HEK293T (cell line): ENCODE measurements around the gene SGPL1.

Source experiments
- CTCF ChIA-PET: fragments of 350-600 bp; formaldehyde crosslinking; extraction: SDS; loops from one replicate; lab custom pipeline; 2021; ENCODE audit warnings: antibody characterized with exemption, inconsistent platforms; lab: Yijun Ruan, JAX
- POLR2A ChIA-PET: fragments of 350-600 bp; formaldehyde crosslinking; extraction: SDS; loops from one replicate; lab custom pipeline; 2020; ENCODE audit warnings: antibody characterized with exemption, inconsistent platforms; lab: Yijun Ruan, JAX
- DNase-seq: peaks from one replicate; pipeline ENCODE4 v3.0.0; 2012; ENCODE audit warnings: mixed read lengths; ENCODE audit errors: extremely low spot score
- ARNT ChIP-seq: fragments of 450-650 bp; IDR thresholded peaks from 2 replicates; pipeline ENCODE4 v1.6.1; 2017; ENCODE audit warnings: mild to moderate bottlenecking
- BHLHE40 ChIP-seq: fragments of 450-650 bp; IDR thresholded peaks from 2 replicates; pipeline ENCODE4 v1.6.1; 2016; ENCODE audit warnings: mild to moderate bottlenecking, moderate library complexity, borderline replicate concordance
- CTBP1 ChIP-seq: fragments of 450-650 bp; IDR thresholded peaks from 2 replicates; pipeline ENCODE4 v1.6.1; 2016; ENCODE audit warnings: borderline replicate concordance
- ELF4 ChIP-seq: fragments of 450-650 bp; IDR thresholded peaks from 2 replicates; pipeline ENCODE4 v1.6.1; 2017; ENCODE audit warnings: antibody characterized with exemption
- FOXA1 ChIP-seq: fragments of 450-650 bp; IDR thresholded peaks from 2 replicates; pipeline ENCODE4 v1.6.1; 2016; ENCODE audit warnings: mild to moderate bottlenecking
- FOXK2 ChIP-seq: fragments of 450-650 bp; IDR thresholded peaks from 2 replicates; pipeline ENCODE4 v1.6.1; 2016; ENCODE audit warnings: mild to moderate bottlenecking
- FOXM1 ChIP-seq: fragments of 450-650 bp; IDR thresholded peaks from 2 replicates; pipeline ENCODE4 v1.6.1; 2017; ENCODE audit warnings: mild to moderate bottlenecking, borderline replicate concordance
- HDGF ChIP-seq: fragments of 450-650 bp; IDR thresholded peaks from 2 replicates; pipeline ENCODE4 v1.6.1; 2017; ENCODE audit warnings: antibody characterized with exemption, borderline replicate concordance
- L3MBTL2 ChIP-seq: fragments of 450-650 bp; conservative IDR thresholded peaks from 2 replicates; pipeline ENCODE4 v1.6.1; 2016; ENCODE audit warnings: mild to moderate bottlenecking
- LEF1 ChIP-seq: fragments of 450-650 bp; IDR thresholded peaks from 2 replicates; pipeline ENCODE4 v1.6.1; 2017; ENCODE audit warnings: mild to moderate bottlenecking, borderline replicate concordance
- NFRKB ChIP-seq: fragments of 450-650 bp; IDR thresholded peaks from 2 replicates; pipeline ENCODE4 v1.6.1; 2016; ENCODE audit warnings: mild to moderate bottlenecking, moderate library complexity
- SP1 ChIP-seq: fragments of 450-650 bp; IDR thresholded peaks from 2 replicates; pipeline ENCODE4 v1.6.1; 2017
- SUZ12 ChIP-seq: fragments of 450-650 bp; IDR thresholded peaks from 2 replicates; pipeline ENCODE4 v1.6.1; 2016; ENCODE audit warnings: mild to moderate bottlenecking
- TARDBP ChIP-seq: fragments of 450-650 bp; IDR thresholded peaks from 2 replicates; pipeline ENCODE4 v1.6.1; 2016
- ZNF384 ChIP-seq: fragments of 450-650 bp; IDR thresholded peaks from 2 replicates; pipeline ENCODE4 v1.6.1; 2016
- TF ChIP-seq, protein P1 (sequence below): fragments of 450-650 bp; IDR thresholded peaks from 2 replicates; pipeline ENCODE4 v1.6.1; 2016

Gene SGPL1

DNA sequence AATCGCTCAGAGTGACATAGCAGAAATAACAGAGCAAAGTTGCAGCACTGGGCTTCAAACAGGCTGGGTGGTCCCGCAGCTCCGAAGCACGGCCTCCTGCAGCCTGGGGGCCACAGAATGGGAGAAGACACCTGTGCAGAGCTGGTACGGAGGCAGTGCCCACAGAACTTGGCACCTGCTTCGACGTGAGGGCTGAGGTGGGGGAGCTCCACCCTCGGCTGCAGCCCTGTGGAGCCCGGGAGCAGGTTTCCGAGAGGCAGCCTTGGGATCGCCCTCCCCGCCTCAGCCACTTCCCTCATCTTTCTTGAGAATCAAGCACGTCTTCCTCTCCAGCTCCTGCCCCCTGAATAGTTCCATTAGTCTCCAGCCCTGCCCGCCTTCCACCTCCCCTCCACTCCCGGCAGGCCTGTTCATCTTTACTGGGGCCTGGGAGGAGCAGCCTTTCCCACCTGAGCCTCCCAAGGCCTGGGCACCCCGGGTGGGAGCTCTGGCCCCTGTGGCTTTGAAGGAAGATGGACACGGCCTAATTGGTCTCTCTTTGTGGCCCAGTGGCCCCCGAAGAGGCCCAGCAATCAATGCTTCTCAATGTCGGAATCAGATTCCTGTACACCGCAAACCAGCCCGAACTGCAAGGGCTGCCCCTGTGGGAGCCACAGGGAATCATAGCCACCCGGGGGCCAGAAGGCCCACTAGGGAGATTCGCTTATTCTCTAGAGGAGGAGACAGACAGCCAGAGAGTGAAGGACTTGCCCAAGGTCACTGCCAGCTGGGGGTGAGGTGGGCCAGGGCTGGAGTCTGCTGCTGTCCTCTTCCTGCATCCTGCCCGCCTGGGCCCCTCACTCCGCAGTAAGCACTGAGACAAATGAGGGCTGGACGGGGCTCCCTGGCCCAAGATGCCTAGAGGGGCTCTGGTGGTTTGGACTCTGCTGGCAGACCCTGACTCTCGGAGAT, 89.6 kb downstream of the SGPL1 start:
- ChIA-PET CTCF (interaction anchor here (0.6 kb wide), 1 partner anchor 379 kb away, joined by 3 read pairs; no protein-coding TSS in a partner anchor), POLR2A (no interaction called here)
- DNase-seq, result no peak
- TF ChIP-seq BHLHE40 (no peak), FOXM1 (no peak)

DNA sequence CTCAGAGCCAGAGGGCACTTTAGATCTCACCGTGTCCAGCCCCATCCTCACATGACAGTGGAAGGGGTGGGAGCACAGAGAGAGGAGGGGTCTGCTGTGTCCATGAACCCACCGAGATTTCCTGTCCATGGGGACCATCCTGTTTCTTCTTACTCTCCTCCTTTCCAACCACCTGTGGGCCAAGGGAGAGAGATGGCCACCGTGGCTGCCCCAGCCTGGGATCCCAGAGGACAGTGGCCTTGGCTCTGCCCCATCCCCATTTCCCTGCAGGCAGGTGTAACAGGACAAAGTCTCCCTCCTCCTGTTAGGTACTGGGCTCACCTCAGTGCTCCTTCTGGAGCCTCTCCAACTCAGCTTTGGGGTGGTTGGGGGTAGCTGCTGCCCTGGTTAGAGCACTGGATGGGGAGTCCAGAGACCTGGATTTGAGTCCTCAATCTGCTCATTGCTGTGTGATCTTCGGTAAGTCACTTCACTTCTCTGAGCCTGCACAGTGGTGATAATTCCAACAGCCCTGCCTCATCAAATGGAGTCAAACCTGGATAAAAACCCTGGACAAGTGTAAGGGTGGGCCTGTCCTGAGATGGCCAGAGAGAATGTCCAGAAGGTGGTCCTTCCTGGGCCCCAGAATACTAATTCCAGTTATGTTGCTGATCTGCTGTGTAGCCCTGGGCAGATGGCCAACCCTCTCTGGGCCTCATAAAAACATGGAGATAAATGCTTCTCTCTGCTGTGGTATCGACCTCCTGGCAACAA, 90.5 kb downstream of the SGPL1 start:
- POLR2A ChIA-PET, result no interaction called here
- no peak for DNase-seq
- TF ChIP-seq CTBP1, result no peak
- no peak for TF ChIP-seq L3MBTL2
- no peak for TF ChIP-seq LEF1
- no peak for TF ChIP-seq NFRKB
- TF ChIP-seq, protein P1, sequence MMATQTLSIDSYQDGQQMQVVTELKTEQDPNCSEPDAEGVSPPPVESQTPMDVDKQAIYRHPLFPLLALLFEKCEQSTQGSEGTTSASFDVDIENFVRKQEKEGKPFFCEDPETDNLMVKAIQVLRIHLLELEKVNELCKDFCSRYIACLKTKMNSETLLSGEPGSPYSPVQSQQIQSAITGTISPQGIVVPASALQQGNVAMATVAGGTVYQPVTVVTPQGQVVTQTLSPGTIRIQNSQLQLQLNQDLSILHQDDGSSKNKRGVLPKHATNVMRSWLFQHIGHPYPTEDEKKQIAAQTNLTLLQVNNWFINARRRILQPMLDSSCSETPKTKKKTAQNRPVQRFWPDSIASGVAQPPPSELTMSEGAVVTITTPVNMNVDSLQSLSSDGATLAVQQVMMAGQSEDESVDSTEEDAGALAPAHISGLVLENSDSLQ, result no peak
- TF ChIP-seq SUZ12, result no peak
- no peak for TF ChIP-seq ARNT
- CTCF ChIA-PET, result no interaction called here

DNA sequence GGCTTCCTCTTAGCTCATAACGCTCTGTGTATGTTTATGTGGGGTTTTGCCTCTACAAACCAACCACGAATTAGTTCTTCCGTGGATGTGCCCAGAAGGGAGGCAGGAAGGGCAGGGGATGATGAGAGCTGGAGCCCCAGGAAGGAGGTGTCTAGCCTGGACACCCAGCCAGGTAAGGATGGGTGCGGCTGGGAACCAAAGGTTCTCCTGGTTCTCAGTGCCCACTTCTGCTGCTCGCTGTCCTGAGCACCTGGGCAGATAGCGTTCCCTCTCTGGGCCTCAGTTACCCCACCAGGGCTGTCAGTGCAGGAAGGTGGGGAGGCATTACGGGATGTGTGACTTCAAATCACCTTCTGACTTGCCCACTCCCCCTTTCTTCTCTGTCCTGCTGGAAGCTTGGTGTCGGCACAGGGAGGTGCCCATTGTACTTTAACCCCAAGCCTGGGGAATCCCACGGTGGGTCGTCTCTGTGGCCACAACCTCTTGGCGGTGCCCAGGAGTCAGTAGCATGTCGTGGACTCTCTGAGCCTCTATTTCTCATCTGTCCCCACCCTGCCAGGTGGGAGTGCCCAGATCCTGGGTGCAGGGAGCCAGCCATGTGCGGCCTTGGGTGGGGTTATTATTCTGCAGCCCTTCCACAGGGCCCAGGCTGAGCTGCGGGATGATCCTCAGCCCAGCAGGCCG, 91.3 kb downstream of the SGPL1 start:
- POLR2A ChIA-PET, result no interaction called here
- CTCF ChIA-PET, result no interaction called here
- TF ChIP-seq ARNT (no peak), CTBP1 (no peak), FOXK2 (no peak), NFRKB (no peak), FOXA1 (no peak), SP1 (no peak), TARDBP (no peak), BHLHE40 (no peak), LEF1 (no peak), ELF4 (no peak)
- TF ChIP-seq, protein P1, result no peak
- DNase-seq, result no peak

DNA sequence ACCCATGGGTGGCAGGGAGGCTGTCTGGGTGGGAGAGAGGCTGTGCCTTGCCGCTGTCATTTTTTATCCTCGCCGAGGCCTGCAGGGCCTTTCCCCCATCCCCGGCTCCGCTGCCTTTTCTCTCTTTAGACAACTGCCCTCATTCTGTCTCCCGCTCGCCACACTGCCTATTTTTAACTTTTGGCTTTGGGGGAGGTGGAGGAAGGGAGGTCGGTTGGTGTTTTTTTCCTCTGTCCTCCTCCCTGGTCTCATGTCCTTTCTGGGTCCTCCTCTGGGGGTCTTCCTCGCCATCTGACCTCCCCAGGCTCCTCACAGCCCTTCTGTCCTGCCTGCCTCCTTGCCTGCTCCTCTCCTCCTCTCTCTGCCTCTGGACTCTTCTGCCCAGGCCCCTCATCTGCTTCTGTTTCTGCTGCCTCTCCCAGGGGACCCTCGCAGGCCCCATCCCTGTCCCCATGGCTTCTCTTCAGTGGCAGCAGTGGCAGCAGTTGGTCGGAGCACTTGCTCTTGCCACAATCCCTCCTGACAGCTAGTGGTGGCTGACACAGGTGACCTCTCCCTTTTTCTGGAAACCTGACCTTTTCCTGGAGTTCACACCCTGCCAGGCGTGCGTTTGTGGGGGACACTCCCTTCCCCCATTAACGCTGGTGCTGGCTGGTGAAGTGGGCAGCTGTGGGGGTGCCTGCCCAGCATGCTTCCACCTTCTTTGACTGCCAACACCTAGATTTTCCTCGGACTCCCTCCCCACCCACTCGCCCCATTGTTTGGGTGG, 92.1 kb downstream of the SGPL1 start:
- POLR2A ChIA-PET, result no interaction called here
- TF ChIP-seq CTBP1, result no peak
- TF ChIP-seq, protein P1, result no peak
- TF ChIP-seq L3MBTL2, result no peak
- TF ChIP-seq NFRKB, result no peak
- no peak for TF ChIP-seq ZNF384
- TF ChIP-seq FOXA1, result no peak
- TF ChIP-seq SP1, result no peak
- TF ChIP-seq TARDBP, result no peak
- no peak for TF ChIP-seq FOXM1
- no peak for TF ChIP-seq LEF1
- no peak for TF ChIP-seq ARNT
- TF ChIP-seq ELF4, result no peak
- TF ChIP-seq SUZ12, result no peak
- no peak for TF ChIP-seq FOXK2
- TF ChIP-seq BHLHE40, result no peak
- TF ChIP-seq HDGF, result no peak
- no peak for DNase-seq
- CTCF ChIA-PET, result no interaction called here
